Neutrophil (primary cell): ENCODE results near the gene HSPA4L.

ENCODE experiments used
- H3K27ac ChIP-seq: fragments of 200-600 bp; sonication (generic); 2 replicates; pipeline ENCODE4 v1.5.1; 2016; ENCODE audit warnings: mild to moderate bottlenecking, moderate library complexity
- H3K27me3 ChIP-seq: fragments of 200-600 bp; sonication (generic); 2 replicates; pipeline ENCODE4 v1.6.0; 2016; ENCODE audit warnings: mild to moderate bottlenecking
- H3K36me3 ChIP-seq: fragments of 200-600 bp; sonication (generic); 2 replicates; pipeline ENCODE4 v1.5.1; 2017
- H3K4me1 ChIP-seq, 2 experiments: fragments of 200-600 bp in 1 of 2; sonication (generic) in 1 of 2; 1 replicate in 1 of 2; 2 replicates in 1 of 2; pipeline versions ENCODE4 v1.5.1 to v1.6.1; 2013 to 2016; ENCODE audit warnings: low read depth in 1 of 2, low read length in 1 of 2, mild to moderate bottlenecking in 1 of 2, moderate library complexity in 1 of 2; ENCODE audit not compliant: control insufficient read depth in 1 of 2, insufficient read depth in 1 of 2
- H3K4me3 ChIP-seq, 2 experiments: fragments of 200-600 bp in 1 of 2; sonication (generic) in 1 of 2; 1 replicate in 1 of 2; 2 replicates in 1 of 2; pipeline ENCODE4 v1.5.1; 2013 to 2016; ENCODE audit warnings: low read depth in 1 of 2, low read length in 1 of 2, mild to moderate bottlenecking in 1 of 2, moderate library complexity in 1 of 2
- H3K9me3 ChIP-seq: fragments of 200-600 bp; sonication (generic); 2 replicates; pipeline ENCODE4 v1.5.1; 2016
- CTCF ChIP-seq: fragments of 200-600 bp; sonication (generic); IDR thresholded peaks from 2 replicates; pipeline ENCODE4 v1.5.1; 2016; ENCODE audit warnings: antibody characterized with exemption

HSPA4L gene

GRCh38 chr4:127870281-127870680 lies 88.2 kb downstream of the HSPA4L start:
- Histone ChIP-seq H3K27ac (no peak overlapping the region), H3K9me3 (no peaks in the 10 kb centered on the region), H3K27me3 (no peaks in the 10 kb centered on the region)

GRCh38 chr4:127870688-127871087 lies 88.6 kb downstream of the HSPA4L start:
- Histone ChIP-seq H3K9me3 (no peaks in the 10 kb centered on the region), H3K27me3 (no peaks in the 10 kb centered on the region), H3K4me3 (no peak overlapping the region), H3K27ac (no peak overlapping the region), H3K36me3 (no peaks in the 10 kb centered on the region), H3K4me1 (no peaks in the 10 kb centered on the region)
- no peak for TF ChIP-seq CTCF

More at GRCh38 chr4:127870281-127870680, 88.2 kb downstream of the HSPA4L start:
- Histone ChIP-seq H3K36me3 (no peaks in the 10 kb centered on the region), H3K4me1 (no peaks in the 10 kb centered on the region), H3K4me3 (no peak overlapping the region)
- no peak for TF ChIP-seq CTCF

GRCh38 chr4:127875791-127876190 lies 93.7 kb downstream of the HSPA4L start:
- no peak for TF ChIP-seq CTCF
- Histone ChIP-seq H3K36me3 (no peaks in the 10 kb centered on the region), H3K9me3 (no peaks in the 10 kb centered on the region), H3K27me3 (no peaks in the 10 kb centered on the region), H3K27ac (no peak overlapping the region), H3K4me3 (no peak overlapping the region), H3K4me1 (peaks cover 4 to 5% of the 10 kb centered on the region in 2 experiments)

GRCh38 chr4:127880763-127881562 lies 98.8 kb downstream of the HSPA4L start, which contains the start of gene PLK4:
TSS of gene PLK4 (plus strand) at chr4:127880893. CDS start at chr4:127881135, 242 bp downstream.
- Histone ChIP-seq H3K4me1 (peaks cover 11 to 14% of the 10 kb centered on the region in 2 experiments), H3K27ac (peak within 1 kb of the TSS; percentile 81), H3K4me3 (peak within 1 kb of the TSS; percentile 75 to 93), H3K27me3 (no peaks in the 10 kb centered on the region), H3K9me3 (no peaks in the 10 kb centered on the region), H3K36me3 (peaks cover 4% of the 10 kb centered on the region)
- TF ChIP-seq CTCF: peak; percentile 18

GRCh38 chr4:127881563-127881864 lies 99.4 kb downstream of the HSPA4L start:
- H3K4me1 ChIP-seq: peaks cover 11 to 14% of the 10 kb centered on the region in 2 experiments
- no peaks in the 10 kb centered on the region for H3K27me3 ChIP-seq
- no peaks in the 10 kb centered on the region for H3K9me3 ChIP-seq
- no peak for TF ChIP-seq CTCF
- H3K36me3 ChIP-seq: peaks cover 9% of the 10 kb centered on the region
- peak overlapping the region; percentile 81 for H3K27ac ChIP-seq
- peak overlapping the region; percentile 75 to 93 for H3K4me3 ChIP-seq
